HepG2 (cell line): ENCODE results near the gene CPSF7. TPM values are rescaled to one million over a fixed set of nuclear protein-coding genes. Genes with fewer than 3 reads are reported as not detected.

Experiments used
- AKAP8 ChIP-seq: sonication (generic); formaldehyde crosslinking; IDR thresholded peaks from 2 replicates; pipeline ENCODE4 v1.5.1; 2020; ENCODE audit warnings: mild to moderate bottlenecking, missing genetic modification reagents
- ARID4A ChIP-seq: sonication (generic); formaldehyde crosslinking; IDR thresholded peaks from 2 replicates; pipeline ENCODE4 v1.5.0; 2020; ENCODE audit warnings: mild to moderate bottlenecking, missing genetic modification reagents, borderline replicate concordance
- DMAP1 ChIP-seq: IDR thresholded peaks from 2 replicates; pipeline ENCODE4 v1.6.1; 2016
- HMG20A ChIP-seq: IDR thresholded peaks from 2 replicates; pipeline ENCODE4 v1.6.1; 2016; ENCODE audit warnings: borderline replicate concordance
- KAT8 ChIP-seq: IDR thresholded peaks from 2 replicates; pipeline ENCODE4 v1.6.1; 2016; ENCODE audit warnings: missing genetic modification reagents, missing compliant biosample characterization
- KDM1A ChIP-seq: IDR thresholded peaks from 2 replicates; pipeline ENCODE4 v1.6.1; 2016; ENCODE audit warnings: missing compliant biosample characterization
- MBD4 ChIP-seq: IDR thresholded peaks from 2 replicates; pipeline ENCODE4 v1.6.1; 2012; ENCODE audit warnings: low read length, inconsistent platforms, borderline replicate concordance
- MTA1 ChIP-seq: sonication (generic); formaldehyde crosslinking; IDR thresholded peaks from 2 replicates; pipeline ENCODE4 v1.4.0; 2020; ENCODE audit warnings: missing genetic modification reagents, mild to moderate bottlenecking, borderline replicate concordance
- MXD4 ChIP-seq: IDR thresholded peaks from 2 replicates; pipeline ENCODE4 v1.6.1; 2016; ENCODE audit warnings: mild to moderate bottlenecking, missing biosample characterization, missing genetic modification reagents
- NCOA5 ChIP-seq: sonication (generic); formaldehyde crosslinking; IDR thresholded peaks from 2 replicates; pipeline ENCODE4 v1.4.0; 2020; ENCODE audit warnings: missing genetic modification reagents
- RXRB ChIP-seq: IDR thresholded peaks from 2 replicates; pipeline ENCODE4 v1.6.1; 2016; ENCODE audit warnings: borderline replicate concordance, missing genetic modification reagents, missing compliant biosample characterization
- SAP130 ChIP-seq: IDR thresholded peaks from 2 replicates; pipeline ENCODE4 v1.6.1; 2016; ENCODE audit warnings: low read depth
- ZBTB7B ChIP-seq: sonication (generic); formaldehyde crosslinking; IDR thresholded peaks from 2 replicates; pipeline ENCODE4 v1.4.0; 2020; ENCODE audit warnings: missing genetic modification reagents
- ZNF281 ChIP-seq: sonication (generic); formaldehyde crosslinking; IDR thresholded peaks from 2 replicates; pipeline ENCODE4 v1.4.0; 2020; ENCODE audit warnings: missing genetic modification reagents, borderline replicate concordance
- ZNF431 ChIP-seq: sonication (generic); formaldehyde crosslinking; IDR thresholded peaks from 2 replicates; pipeline ENCODE4 v1.9.0; 2022; ENCODE audit warnings: missing genetic modification reagents, low read depth, mild to moderate bottlenecking, borderline replicate concordance
- ZNF775 ChIP-seq: sonication (generic); formaldehyde crosslinking; IDR thresholded peaks from 2 replicates; pipeline ENCODE4 v1.4.0; 2020; ENCODE audit warnings: missing genetic modification reagents, mild to moderate bottlenecking, moderate library complexity, borderline replicate concordance
- polyA plus RNA-seq, 8 experiments: library from polyadenylated mRNA; depleted of rRNA in 3 of 8; stranded (reverse) in 7 of 8; unstranded in 1 of 8; fragments of >200 nt; fragmentation: Illumina TruSeq in 4 of 8; extraction: Trizol in 4 of 8; gene quantifications; 2 replicates each; pipeline versions ENCODE4 v1.2.1 to v1.2.3, GENCODE V29; 2011 to 2016; ENCODE audit warnings: low read depth in 4 of 8, missing spikeins in 1 of 8, mixed read lengths in 1 of 8; ENCODE audit not compliant: insufficient read depth in 1 of 8
- total RNA-seq, 5 experiments: library from RNA; depleted of rRNA; stranded (reverse); fragments of >200 nt; fragmentation: Illumina TruSeq; extraction: Trizol; gene quantifications; 2 replicates each; pipeline ENCODE4 v1.2.3, GENCODE V29; 2016; ENCODE audit warnings: low read depth in 1 of 5
- TF ChIP-seq, protein P1 (sequence below): IDR thresholded peaks from 2 replicates; pipeline ENCODE4 v1.6.1; 2012; ENCODE audit warnings: inconsistent platforms
- TF ChIP-seq, protein P2 (sequence below): sonication (generic); formaldehyde crosslinking; IDR thresholded peaks from 2 replicates; pipeline ENCODE4 v1.4.0; 2020; ENCODE audit warnings: missing genetic modification reagents
- TF ChIP-seq, protein P3 (sequence below): IDR thresholded peaks from 2 replicates; pipeline ENCODE4 v1.6.1; 2016; ENCODE audit warnings: missing biosample characterization, missing genetic modification reagents, low read depth

The CPSF7 gene
- total and polyA plus RNA-seq, 2 of the 13 experiments (the other 11 are each of a cell fraction or from before 2014, with no cell fraction given) = 34.1 to 36.8 TPM

- TF ChIP-seq ZNF281 (CRISPR knock-in tag) (no peak), NCOA5 (CRISPR knock-in tag) (no peak), MXD4 (CRISPR knock-in tag) (0 out of 2 replicates have a peak, but pooled peaks have one; percentile 35), SAP130 (peak; percentile 95), HMG20A (CRISPR knock-in tag) (peak; percentile 65; the same call in 1 of the 2 replicates), ZNF775 (CRISPR knock-in tag) (no peak), KAT8 (CRISPR knock-in tag) (peak; percentile 39; the same call in 1 of the 2 replicates), AKAP8 (CRISPR knock-in tag) (no peak), ZBTB7B (no peak), DMAP1 (CRISPR knock-in tag) (0 out of 2 replicates have a peak, but pooled peaks have one; percentile 44), RXRB (CRISPR knock-in tag) (peak; percentile 84), ARID4A (CRISPR knock-in tag) (peak; percentile 75; the same call in 1 of the 2 replicates), KDM1A (CRISPR knock-in tag) (no peak), MTA1 (CRISPR knock-in tag) (peak; percentile 74), MBD4 (no peak), ZNF431 (CRISPR knock-in tag) (no peak)
- TF ChIP-seq, protein P1, sequence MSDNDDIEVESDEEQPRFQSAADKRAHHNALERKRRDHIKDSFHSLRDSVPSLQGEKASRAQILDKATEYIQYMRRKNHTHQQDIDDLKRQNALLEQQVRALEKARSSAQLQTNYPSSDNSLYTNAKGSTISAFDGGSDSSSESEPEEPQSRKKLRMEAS = peak; percentile 63
- TF ChIP-seq, protein P2, sequence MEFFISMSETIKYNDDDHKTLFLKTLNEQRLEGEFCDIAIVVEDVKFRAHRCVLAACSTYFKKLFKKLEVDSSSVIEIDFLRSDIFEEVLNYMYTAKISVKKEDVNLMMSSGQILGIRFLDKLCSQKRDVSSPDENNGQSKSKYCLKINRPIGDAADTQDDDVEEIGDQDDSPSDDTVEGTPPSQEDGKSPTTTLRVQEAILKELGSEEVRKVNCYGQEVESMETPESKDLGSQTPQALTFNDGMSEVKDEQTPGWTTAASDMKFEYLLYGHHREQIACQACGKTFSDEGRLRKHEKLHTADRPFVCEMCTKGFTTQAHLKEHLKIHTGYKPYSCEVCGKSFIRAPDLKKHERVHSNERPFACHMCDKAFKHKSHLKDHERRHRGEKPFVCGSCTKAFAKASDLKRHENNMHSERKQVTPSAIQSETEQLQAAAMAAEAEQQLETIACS = no peak
- TF ChIP-seq, protein P3, sequence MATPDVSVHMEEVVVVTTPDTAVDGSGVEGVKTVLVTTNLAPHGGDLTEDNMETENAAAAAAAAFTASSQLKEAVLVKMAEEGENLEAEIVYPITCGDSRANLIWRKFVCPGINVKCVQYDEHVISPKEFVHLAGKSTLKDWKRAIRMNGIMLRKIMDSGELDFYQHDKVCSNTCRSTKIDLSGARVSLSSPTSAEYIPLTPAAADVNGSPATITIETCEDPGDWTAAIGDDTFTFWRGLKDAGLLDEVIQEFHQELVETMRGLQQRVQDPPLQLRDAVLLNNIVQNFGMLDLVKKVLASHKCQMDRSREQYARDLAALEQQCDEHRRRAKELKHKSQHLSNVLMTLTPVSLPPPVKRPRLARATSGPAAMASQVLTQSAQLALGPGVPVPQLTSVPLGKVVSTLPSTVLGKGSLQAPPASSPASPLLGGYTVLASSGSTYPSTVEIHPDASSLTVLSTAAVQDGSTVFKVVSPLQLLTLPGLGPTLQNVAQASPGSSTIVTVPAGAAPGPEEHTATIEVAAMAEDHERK = no peak
Observed at GRCh38 chr11:61369372-61370348, 60.1 kb downstream of the CPSF7 start (continued).
